ENCODE measurements around the gene KRTAP5-4.

- TF ChIP-seq CTCF (IDR thresholded peaks at IDR 0.05) (no peak), POLR2A (IDR thresholded peaks at IDR 0.05) (no peak)
Observed at GRCh38 chr11:1643146-1643690, 21.3 kb upstream of the KRTAP5-4 start.

All from esophagus squamous epithelium (tissue), 4 donors.